Stimulated activated naive CD8-positive, alpha-beta T cell treated with anti-CD3 and anti-CD28 coated beads, Interleukin-15, Interleukin-2, amounts not matched to agents 100 ng/mL and 50 ng/mL, for 24 hours (primary cell): ENCODE data around the gene NOCT.
"Not testable (repeated sequence)": the region's sequence is repeated elsewhere in the genome, so short reads cannot be mapped to it uniquely, and the experiment has no call there.

ENCODE experiments used
- H3K27ac Mint-ChIP-seq: one replicate; pipeline ENCODE4 v1.8.0; 2021; ENCODE audit warnings: mild to moderate bottlenecking, mixed read lengths
- H3K27me3 Mint-ChIP-seq: one replicate; pipeline ENCODE4 v1.8.0; 2021; ENCODE audit warnings: mixed read lengths
- H3K36me3 Mint-ChIP-seq: one replicate; pipeline ENCODE4 v1.8.0; 2021; ENCODE audit warnings: low read depth, mixed read lengths
- H3K4me1 Mint-ChIP-seq: one replicate; pipeline ENCODE4 v1.8.0; 2021; ENCODE audit warnings: low read depth, mixed read lengths
- H3K4me3 Mint-ChIP-seq: one replicate; pipeline ENCODE4 v1.8.0; 2021; ENCODE audit warnings: mild to moderate bottlenecking, mixed read lengths
- H3K9me3 Mint-ChIP-seq: one replicate; pipeline ENCODE4 v1.8.0; 2021; ENCODE audit warnings: mixed read lengths

Gene NOCT

DNA sequence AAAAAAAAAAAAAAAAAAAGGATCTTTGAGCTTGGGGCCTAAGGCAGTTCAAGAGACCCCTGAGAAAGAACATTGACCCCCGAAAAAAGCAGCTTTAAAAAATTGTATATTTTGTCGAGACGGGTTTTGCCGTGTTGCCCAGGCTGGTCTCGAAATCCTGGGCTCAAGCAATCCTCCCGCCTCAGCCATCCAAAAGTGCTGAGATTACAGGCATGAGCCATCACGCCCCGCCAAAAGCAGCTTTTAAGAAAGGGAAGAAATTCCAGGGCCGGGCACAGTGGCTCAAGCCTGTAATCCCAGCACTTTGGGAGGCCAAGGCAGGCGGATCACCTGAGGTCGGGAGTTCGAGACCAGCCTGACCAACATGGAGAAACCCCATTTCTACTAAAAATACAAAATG is 5.5 kb downstream of the NOCT start:
- not testable (repeated sequence) for H3K27ac Mint-ChIP-seq, H3K27me3 Mint-ChIP-seq, H3K9me3 Mint-ChIP-seq, H3K4me3 Mint-ChIP-seq
- Mint-ChIP-seq H3K36me3 (peaks cover 40% of the 10 kb centered on the region), H3K4me1 (peaks cover 34% of the 10 kb centered on the region)

DNA sequence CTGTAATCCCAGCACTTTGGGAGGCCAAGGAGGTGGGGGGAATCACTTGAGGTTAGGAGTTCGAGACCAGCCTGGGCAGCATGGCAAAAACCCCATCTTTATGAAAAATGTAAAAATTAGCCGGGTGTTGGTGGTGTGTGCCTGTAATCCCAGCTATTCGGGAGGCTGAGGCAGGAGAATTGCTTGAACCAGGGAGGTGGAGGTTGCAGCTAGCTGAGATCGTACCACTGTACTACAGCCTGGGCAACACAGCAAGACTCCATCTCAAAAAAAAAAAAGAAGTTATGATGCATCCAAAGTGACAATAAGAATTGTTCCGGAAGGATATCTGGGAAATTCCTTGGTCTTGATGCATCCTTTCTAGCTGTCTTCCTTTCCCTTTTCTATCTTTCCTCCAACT is 7.3 kb downstream of the NOCT start:
- H3K4me1 Mint-ChIP-seq, result peaks cover 28% of the 10 kb centered on the region
- peaks cover 36% of the 10 kb centered on the region for H3K36me3 Mint-ChIP-seq
- no peak overlapping the region for H3K4me3 Mint-ChIP-seq
- H3K27ac Mint-ChIP-seq, result no peak overlapping the region
- no peaks in the 10 kb centered on the region for H3K9me3 Mint-ChIP-seq
- no peaks in the 10 kb centered on the region for H3K27me3 Mint-ChIP-seq

DNA sequence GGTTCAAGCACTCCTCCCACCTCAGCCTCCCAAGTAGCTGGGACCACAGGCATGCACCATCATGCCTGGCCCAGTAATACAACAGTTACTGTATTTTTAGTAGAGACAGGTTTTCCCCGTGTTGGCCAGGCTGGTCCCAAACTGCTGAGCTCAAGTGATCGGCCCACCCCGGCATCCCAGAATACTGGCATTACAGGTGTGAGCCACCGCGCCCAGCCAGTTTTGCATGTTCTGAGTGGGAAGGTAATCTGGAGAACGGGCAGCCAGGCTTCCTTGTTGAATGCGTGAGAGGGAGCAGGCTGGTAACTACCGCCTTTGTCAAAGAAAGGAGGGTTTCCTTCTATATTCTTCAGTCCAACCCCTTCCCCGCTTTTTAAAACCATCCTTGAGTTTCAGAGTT is 9.1 kb downstream of the NOCT start:
- Mint-ChIP-seq H3K36me3 (peaks cover 35% of the 10 kb centered on the region), H3K27me3 (no peaks in the 10 kb centered on the region), H3K27ac (no peak overlapping the region), H3K9me3 (no peaks in the 10 kb centered on the region), H3K4me1 (peaks cover 13% of the 10 kb centered on the region), H3K4me3 (no peak overlapping the region)

DNA sequence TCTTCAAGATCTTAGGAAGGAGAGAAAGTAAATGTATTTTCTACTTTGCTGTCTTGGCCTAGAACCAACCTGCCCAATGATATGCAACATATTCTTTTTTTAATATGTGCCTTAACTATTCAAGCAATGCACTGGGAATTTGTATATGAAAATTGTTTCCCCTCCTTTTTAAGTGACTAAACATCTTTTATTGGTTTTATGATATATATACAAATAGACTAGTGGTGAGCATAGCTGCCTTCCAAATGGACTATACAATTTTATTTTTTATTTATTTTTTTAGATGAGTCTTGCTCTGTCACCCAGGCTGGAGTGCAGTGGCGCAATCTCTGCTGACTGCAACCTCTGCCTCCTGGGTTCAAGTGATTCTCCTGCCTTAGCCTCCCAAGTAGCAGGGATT is 10.3 kb downstream of the NOCT start:
- H3K27me3 Mint-ChIP-seq, result no peaks in the 10 kb centered on the region
- no peaks in the 10 kb centered on the region for H3K9me3 Mint-ChIP-seq
- H3K4me1 Mint-ChIP-seq, result peaks cover 8% of the 10 kb centered on the region
- H3K4me3 Mint-ChIP-seq, result no peak overlapping the region
- H3K27ac Mint-ChIP-seq, result no peak overlapping the region
- peaks cover 32% of the 10 kb centered on the region for H3K36me3 Mint-ChIP-seq

DNA sequence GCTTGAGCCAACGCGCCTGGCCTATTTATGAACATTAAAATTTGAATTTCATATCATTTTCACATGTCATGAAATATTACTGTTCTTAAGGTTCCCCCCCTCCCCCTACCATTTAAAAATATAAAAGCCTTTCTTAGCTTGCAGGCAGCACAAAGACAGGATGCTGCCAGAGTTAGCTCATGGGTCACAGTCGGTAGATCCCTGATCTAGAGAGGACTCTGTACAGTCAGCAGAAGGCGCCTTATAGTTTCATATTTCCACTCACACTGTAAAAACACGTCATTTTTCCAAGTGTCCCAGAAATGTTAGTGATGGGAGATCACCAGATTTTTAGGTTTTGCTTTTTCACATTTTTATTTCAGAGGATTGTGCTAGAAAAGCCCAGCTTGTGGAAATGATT is 12.2 kb downstream of the NOCT start:
- no peaks in the 10 kb centered on the region for H3K9me3 Mint-ChIP-seq
- H3K27me3 Mint-ChIP-seq, result no peaks in the 10 kb centered on the region
- H3K27ac Mint-ChIP-seq, result no peak overlapping the region
- peaks cover 8% of the 10 kb centered on the region for H3K4me1 Mint-ChIP-seq
- H3K4me3 Mint-ChIP-seq, result no peak overlapping the region
- H3K36me3 Mint-ChIP-seq, result peaks cover 28% of the 10 kb centered on the region

DNA sequence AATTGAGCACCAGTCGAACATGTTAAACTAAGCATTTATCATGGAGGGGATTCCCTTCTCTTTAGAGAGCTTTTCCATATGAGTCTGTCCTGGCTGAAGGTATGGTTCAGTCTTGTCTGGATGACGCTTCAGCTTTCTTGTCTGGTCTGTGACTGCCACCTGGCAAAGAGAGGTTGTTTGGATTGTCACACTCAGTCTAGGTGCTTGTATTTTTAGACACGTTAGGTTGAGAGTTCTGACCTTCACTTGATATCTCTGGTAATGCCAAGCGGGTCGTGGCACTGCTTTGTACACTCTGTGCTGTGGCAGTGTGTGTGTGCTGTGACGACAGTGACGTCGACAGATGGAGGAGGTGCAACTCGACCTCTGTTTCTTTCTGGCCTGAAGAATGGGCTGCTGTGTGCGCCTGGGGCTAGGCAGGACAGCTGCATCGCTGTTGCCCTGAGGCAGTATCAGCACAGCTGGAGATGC is 12.6 kb downstream of the NOCT start:
- Mint-ChIP-seq H3K9me3 (no peaks in the 10 kb centered on the region), H3K36me3 (peaks cover 25% of the 10 kb centered on the region), H3K27me3 (no peaks in the 10 kb centered on the region), H3K4me3 (no peak overlapping the region), H3K4me1 (peaks cover 8% of the 10 kb centered on the region), H3K27ac (no peak overlapping the region)

DNA sequence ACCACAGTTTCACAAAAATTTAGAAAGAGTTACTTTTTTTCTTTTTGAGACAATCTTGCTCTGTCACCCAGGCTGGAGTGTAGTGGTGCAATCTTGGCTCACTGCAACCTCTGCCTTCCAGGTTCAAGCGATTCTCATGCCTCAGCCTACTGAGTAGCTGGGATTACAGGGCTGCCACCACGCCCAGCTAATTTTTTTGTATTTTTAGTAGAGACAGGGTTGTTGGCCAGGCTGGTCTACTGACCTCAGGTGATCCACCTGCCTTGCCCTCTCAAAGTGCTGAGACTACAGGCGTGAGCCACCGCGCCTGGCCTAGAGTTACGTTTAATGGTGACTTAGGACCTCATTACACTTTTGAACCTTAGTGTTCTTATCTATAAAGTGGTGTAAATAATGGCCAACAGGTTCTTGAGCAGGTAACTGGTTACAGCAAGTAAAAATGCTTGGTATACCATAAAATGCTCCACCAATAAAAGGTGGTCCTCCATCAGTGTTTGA is 14.3 kb downstream of the NOCT start:
- not testable (repeated sequence) for H3K27me3 Mint-ChIP-seq, H3K27ac Mint-ChIP-seq
- peaks cover 17% of the 10 kb centered on the region for H3K36me3 Mint-ChIP-seq

DNA sequence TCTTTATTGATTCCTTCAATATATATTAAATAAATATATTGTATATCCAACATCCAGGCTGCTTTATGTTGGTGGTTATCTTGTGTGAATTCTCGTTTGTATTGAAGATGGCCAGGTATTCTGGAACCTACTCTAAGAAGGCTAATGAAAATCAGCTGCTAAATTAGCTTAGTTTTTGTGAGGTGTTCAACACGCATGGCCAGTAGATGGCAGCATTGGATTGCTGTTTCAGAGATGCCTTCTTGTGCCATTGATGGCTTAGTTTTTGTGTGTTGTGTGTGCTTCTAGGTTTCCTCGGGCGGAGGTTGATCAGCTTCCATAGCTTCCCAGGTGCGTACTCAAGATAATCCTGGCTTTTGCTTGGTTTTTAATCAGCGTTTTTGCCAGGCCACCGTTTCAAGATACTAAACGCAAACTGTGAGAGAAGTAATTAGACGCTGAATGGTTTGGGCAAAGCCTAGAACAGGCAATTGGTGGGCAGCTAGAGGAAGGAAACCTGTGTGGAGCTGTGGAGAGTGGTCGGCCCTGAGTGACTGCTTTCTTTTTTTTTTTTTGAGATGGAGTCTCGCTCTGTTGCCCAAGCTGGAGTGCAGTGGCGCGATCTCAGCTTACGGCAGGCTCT is 15.1 kb downstream of the NOCT start:
- no peaks in the 10 kb centered on the region for H3K27me3 Mint-ChIP-seq
- no peak overlapping the region for H3K4me3 Mint-ChIP-seq

More for the DNA sequence above, 14.3 kb downstream of the NOCT start:
- H3K4me3 Mint-ChIP-seq, H3K9me3 Mint-ChIP-seq: not testable (repeated sequence)
- H3K4me1 Mint-ChIP-seq, result peaks cover 11% of the 10 kb centered on the region

DNA sequence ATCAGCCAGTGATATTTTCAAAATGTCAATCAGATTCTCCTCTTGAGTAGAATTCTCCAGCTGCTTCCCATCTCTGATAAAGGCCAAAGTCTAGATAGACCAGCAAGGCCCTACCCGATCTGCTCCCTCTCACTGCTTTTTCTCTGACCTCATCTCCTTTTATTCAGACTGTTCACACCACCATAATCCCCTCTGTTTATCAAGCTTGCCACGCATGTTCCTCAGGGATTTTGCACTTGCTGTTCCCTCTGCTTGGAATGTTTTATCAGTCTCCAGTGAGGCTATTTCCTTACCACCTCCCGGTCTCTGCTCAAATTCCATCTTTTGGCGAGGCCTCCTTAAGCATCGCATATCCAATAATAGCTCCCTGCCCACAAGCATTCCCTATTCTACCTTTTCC is 20.1 kb downstream of the NOCT start:
- Mint-ChIP-seq H3K9me3 (no peaks in the 10 kb centered on the region), H3K27ac (no peak overlapping the region), H3K4me3 (no peak overlapping the region), H3K36me3 (peaks cover 25% of the 10 kb centered on the region), H3K27me3 (no peaks in the 10 kb centered on the region), H3K4me1 (peaks cover 17% of the 10 kb centered on the region)

More for the DNA sequence above, 15.1 kb downstream of the NOCT start:
- Mint-ChIP-seq H3K27ac (no peak overlapping the region), H3K36me3 (peaks cover 23% of the 10 kb centered on the region), H3K4me1 (peaks cover 17% of the 10 kb centered on the region), H3K9me3 (no peaks in the 10 kb centered on the region)

DNA sequence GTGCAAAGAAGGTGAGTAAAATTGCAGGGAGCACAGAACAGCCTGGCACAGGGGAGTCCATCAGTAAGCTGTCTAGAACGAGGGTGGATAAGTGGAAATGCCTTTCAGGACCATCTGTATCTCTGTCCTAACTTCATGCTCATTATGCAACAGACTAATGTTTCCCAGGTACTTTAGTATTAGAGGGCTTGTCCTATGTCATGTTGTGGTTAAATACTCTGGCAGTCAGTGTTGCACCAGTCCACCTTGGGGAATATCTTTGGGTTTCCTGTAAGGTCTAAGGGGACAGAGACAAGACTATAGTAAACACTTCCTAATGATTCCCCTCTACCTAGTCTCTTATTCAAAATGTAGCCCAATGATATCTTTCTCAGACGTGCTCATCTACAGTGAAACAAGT is 21.3 kb downstream of the NOCT start:
- Mint-ChIP-seq H3K4me3 (no peak overlapping the region), H3K9me3 (no peaks in the 10 kb centered on the region), H3K36me3 (peaks cover 30% of the 10 kb centered on the region), H3K27me3 (no peaks in the 10 kb centered on the region), H3K27ac (no peak overlapping the region), H3K4me1 (peaks cover 14% of the 10 kb centered on the region)

DNA sequence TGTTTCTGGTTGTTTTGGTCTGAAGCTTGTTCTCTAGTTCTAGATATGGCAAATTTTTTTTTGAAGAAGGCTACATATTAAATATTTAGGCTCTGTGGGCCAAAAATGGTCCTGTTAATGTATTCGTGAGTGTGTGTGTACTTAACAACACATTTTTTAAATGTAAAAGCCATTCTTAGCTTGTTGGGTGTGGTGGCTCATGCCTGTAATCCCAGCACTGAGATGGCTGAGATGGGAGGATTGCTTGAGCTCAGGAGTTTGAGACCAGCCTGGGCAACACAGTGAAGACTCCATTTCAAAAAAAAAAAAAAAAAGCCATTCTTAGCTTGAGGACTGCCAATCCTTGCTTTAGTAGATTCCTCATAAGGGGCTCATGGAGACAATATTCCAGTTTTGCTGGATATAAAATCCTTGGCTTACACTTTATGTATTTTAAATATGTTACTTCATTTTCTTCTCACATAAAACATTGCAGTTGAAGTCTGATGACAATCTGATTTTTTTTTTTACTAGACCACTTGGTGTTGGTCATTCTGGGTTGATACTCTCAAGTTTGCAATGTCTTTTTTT is 23.4 kb downstream of the NOCT start:
- no peaks in the 10 kb centered on the region for H3K27me3 Mint-ChIP-seq

DNA sequence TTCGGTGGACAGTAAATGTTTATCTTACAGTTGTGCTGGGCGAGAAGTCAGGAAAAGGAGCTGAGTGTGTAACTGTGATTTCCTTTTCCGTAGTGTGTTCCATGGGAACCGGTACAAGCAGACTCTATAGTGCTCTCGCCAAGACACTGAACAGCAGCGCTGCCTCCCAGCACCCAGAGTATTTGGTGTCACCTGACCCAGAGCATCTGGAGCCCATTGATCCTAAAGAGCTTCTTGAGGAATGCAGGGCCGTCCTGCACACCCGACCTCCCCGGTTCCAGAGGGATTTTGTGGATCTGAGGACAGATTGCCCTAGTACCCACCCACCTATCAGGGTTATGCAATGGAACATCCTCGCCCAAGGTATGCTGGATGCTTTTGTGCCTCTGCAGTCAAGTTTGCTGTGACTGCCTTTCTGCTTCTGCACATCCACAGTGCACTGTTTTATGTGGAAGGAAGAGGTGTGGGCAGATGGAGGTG is 27.4 kb downstream of the NOCT start:
- H3K27ac Mint-ChIP-seq, result no peak overlapping the region
- H3K27me3 Mint-ChIP-seq, result no peaks in the 10 kb centered on the region
- H3K9me3 Mint-ChIP-seq, result no peaks in the 10 kb centered on the region
- H3K4me3 Mint-ChIP-seq, result no peak overlapping the region
- peaks cover 6% of the 10 kb centered on the region for H3K4me1 Mint-ChIP-seq
- H3K36me3 Mint-ChIP-seq, result peaks cover 46% of the 10 kb centered on the region

More for the DNA sequence above, 23.4 kb downstream of the NOCT start:
- H3K36me3 Mint-ChIP-seq, result peaks cover 40% of the 10 kb centered on the region
- no peaks in the 10 kb centered on the region for H3K9me3 Mint-ChIP-seq
- no peak overlapping the region for H3K27ac Mint-ChIP-seq
- no peak overlapping the region for H3K4me3 Mint-ChIP-seq
- H3K4me1 Mint-ChIP-seq, result peaks cover 14% of the 10 kb centered on the region

DNA sequence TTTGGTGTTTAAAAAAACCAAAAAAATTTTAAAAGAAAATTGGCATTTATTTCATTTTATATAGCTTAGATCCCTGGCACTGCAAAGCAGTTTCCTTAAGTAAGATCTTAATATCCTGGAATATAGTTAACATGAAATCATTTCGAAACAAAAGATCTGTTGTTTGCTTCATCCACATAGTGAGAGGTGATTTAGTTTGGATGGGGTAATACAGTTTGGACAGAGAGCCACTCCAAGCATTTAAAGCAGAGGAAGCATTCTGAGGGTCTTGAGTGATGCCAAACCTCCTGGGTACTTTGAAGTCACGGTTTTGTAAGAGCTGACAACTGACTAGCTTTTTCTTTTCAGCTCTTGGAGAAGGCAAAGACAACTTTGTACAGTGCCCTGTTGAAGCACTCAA is 28.7 kb downstream of the NOCT start:
- no peaks in the 10 kb centered on the region for H3K9me3 Mint-ChIP-seq
- H3K27ac Mint-ChIP-seq, result no peak overlapping the region
- H3K4me1 Mint-ChIP-seq, result peaks cover 6% of the 10 kb centered on the region
- no peaks in the 10 kb centered on the region for H3K27me3 Mint-ChIP-seq
- no peak overlapping the region for H3K4me3 Mint-ChIP-seq
- H3K36me3 Mint-ChIP-seq, result peaks cover 56% of the 10 kb centered on the region

DNA sequence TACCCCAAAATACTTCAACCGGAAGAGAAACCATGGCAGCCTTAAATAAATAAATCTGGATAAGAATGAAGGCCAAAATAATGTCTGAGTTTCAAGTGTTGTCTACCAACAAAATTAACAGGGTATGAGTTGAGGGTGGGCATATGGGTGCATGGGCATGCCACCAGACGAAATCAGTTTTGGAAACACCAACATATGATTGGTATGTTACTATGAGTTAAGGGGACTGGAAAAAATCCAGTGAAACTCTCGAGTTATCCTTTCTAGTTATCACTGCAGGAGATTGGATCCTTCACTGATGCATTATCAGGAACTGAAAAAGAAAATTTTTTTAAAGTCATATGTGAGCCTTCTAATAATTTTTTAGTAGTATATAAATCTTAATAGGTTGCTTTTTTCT is 32.4 kb downstream of the NOCT start:
- H3K27me3 Mint-ChIP-seq, result no peaks in the 10 kb centered on the region
- peaks cover 43% of the 10 kb centered on the region for H3K36me3 Mint-ChIP-seq
- no peak overlapping the region for H3K27ac Mint-ChIP-seq
- no peaks in the 10 kb centered on the region for H3K9me3 Mint-ChIP-seq
- H3K4me1 Mint-ChIP-seq, result peaks cover 3% of the 10 kb centered on the region
- H3K4me3 Mint-ChIP-seq, result no peak overlapping the region

DNA sequence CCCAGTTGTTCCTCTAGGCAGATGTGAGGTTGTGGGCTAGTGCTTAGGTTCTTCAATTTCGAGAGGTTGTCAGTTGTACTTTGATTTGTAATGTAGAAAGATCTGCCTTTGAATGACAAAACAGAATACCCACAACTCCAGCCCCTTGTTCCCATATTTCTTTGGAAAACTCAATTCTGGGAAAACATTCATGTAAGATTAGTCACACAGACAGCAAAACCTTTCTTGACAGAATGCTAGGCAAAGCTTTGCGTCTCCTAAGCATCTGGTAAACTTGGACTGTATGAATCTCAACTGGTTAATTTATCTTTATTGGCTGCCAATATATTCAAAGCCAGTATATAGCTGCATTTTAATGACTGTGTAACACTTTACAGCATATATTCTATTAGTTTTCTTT is 34.9 kb downstream of the NOCT start:
- H3K27me3 Mint-ChIP-seq, result no peaks in the 10 kb centered on the region
- no peak overlapping the region for H3K27ac Mint-ChIP-seq
- peaks cover 38% of the 10 kb centered on the region for H3K36me3 Mint-ChIP-seq
- peaks cover 3% of the 10 kb centered on the region for H3K4me1 Mint-ChIP-seq
- H3K9me3 Mint-ChIP-seq, result no peaks in the 10 kb centered on the region
- no peak overlapping the region for H3K4me3 Mint-ChIP-seq

DNA sequence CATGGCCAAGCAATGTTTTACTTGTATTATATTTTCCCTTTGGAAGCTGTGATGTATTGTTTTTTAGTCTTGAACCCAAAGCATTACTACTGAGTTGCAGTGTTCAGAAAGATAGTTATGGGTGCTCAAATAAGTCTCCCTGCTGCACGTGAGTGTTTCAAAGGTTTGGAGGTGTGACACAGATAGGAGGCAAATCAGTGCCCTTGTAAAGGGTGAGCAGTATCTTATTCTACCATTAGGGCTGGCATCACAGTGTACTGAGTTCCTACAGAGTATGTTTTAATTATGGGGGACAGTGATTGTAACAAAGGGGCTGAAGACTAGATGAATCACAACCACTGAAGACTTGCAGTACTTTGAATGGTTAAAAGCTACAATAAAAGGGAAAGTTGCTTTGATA is 38.3 kb downstream of the NOCT start:
- H3K4me1 Mint-ChIP-seq, result peaks cover 5% of the 10 kb centered on the region
- H3K36me3 Mint-ChIP-seq, result peaks cover 43% of the 10 kb centered on the region
- no peaks in the 10 kb centered on the region for H3K9me3 Mint-ChIP-seq
- no peak overlapping the region for H3K4me3 Mint-ChIP-seq
- H3K27ac Mint-ChIP-seq, result peak overlapping the region; percentile 3
- H3K27me3 Mint-ChIP-seq, result no peaks in the 10 kb centered on the region
